Lower leg skin (tissue), 3 donors: ENCODE results near the gene YIF1B.

Experiments
- CTCF ChIP-seq, 3 donors: fragments of 450-650 bp; IDR thresholded peaks; one replicate each; pipeline ENCODE4 v1.5.1; 2016; ENCODE audit warnings: antibody characterized with exemption in 3 of 3, mild to moderate bottlenecking in 3 of 3, moderate library complexity in 2 of 3
- POLR2A ChIP-seq, 2 donors: fragments of 450-650 bp; IDR thresholded peaks; one replicate each; pipeline ENCODE4 v1.6.1; 2016 to 2017; ENCODE audit warnings: antibody characterized with exemption in 2 of 2, mild to moderate bottlenecking in 1 of 2, moderate library complexity in 1 of 2

DNA sequence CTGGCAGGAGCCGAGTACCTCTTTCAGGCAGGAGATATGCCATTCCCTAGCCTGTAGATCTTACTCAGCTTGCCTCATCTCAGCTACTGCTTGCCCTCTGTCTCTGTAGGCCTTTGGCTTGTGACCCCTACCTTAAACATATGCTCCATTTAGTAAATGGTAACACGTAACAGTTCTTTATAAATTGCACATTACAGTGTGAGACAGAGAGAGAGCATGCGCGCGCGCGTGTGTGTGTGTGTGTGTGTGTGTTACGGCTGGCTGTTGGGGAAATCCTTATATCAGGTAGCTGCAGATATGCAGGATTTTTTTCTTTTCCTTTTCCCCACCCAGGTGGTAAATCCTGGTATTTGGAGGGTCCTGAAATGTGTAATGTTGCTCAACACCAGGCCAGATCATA is 47.2 kb downstream of the YIF1B start:
- TF ChIP-seq CTCF (IDR thresholded peaks at IDR 0.05) (no peak), POLR2A (IDR thresholded peaks at IDR 0.05) (no peak)
